IMR-90 (cell line): ENCODE results near the gene CCSER2. TPM values are rescaled to one million over a fixed set of nuclear protein-coding genes. Genes with fewer than 3 reads are reported as not detected.

Source experiments
- ATAC-seq: fragments of 200-7000 bp; cut with Tn5 transposase; 2 replicates; pipeline ENCODE4 v1.9.1; 2020; ENCODE audit warnings: low read depth, mild to moderate bottlenecking, moderate library complexity
- BruUV-seq: library from RNA; stranded (reverse); fragments of 400-500 nt; replicated peaks from 2 replicates; lab custom pipeline; 2021; lab: Mats Ljungman, UMichigan
- CTCF ChIA-PET: fragments of 300-600 bp; formaldehyde crosslinking; extraction: SDS; loops from one replicate; lab custom pipeline; 2021; ENCODE audit warnings: antibody characterized with exemption; lab: Yijun Ruan, JAX
- POLR2A ChIA-PET: fragments of 300-600 bp; sonication (Branson Sonifier 250); formaldehyde crosslinking; loops from one replicate; lab custom pipeline; 2022; ENCODE audit warnings: antibody characterized with exemption; ENCODE audit not compliant: unreplicated experiment; lab: Charles Lee
- DNase-seq: peaks from one replicate; pipeline ENCODE4 v3.0.0; 2013
- H2AFZ ChIP-seq: replicated peaks from 2 replicates; pipeline ENCODE3; 2013; ENCODE audit warnings: low read length, mild to moderate bottlenecking; ENCODE audit not compliant: poor library complexity
- H2AK5ac ChIP-seq: 2 replicates; pipeline ENCODE4 v1.6.1; 2013; ENCODE audit warnings: low read depth, low read length, inconsistent platforms
- H2AK9ac ChIP-seq: replicated peaks from 2 replicates; pipeline ENCODE3; 2013; ENCODE audit warnings: mild to moderate bottlenecking, low read depth, low read length, moderate library complexity; ENCODE audit not compliant: poor library complexity
- H2BK120ac ChIP-seq: 2 replicates; pipeline ENCODE4 v1.6.1; 2013; ENCODE audit warnings: low read depth, low read length, inconsistent platforms
- H2BK15ac ChIP-seq: 3 replicates; pipeline ENCODE4 v1.6.1; 2013; ENCODE audit warnings: low read depth, low read length, inconsistent platforms
- H2BK20ac ChIP-seq: 2 replicates; pipeline ENCODE4 v1.6.1; 2013; ENCODE audit warnings: low read depth, mild to moderate bottlenecking, inconsistent platforms, low read length, moderate library complexity
- H2BK5ac ChIP-seq: 2 replicates; pipeline ENCODE4 v1.6.1; 2013; ENCODE audit warnings: mild to moderate bottlenecking, low read depth, low read length, inconsistent platforms; ENCODE audit not compliant: poor library complexity, severe bottlenecking
- H3K14ac ChIP-seq: replicated peaks from 2 replicates; pipeline ENCODE4 v1.6.1; 2013; ENCODE audit warnings: low read depth, low read length, inconsistent platforms
- H3K18ac ChIP-seq: 2 replicates; pipeline ENCODE4 v1.6.1; 2013; ENCODE audit warnings: low read depth, low read length, control low read depth
- H3K23ac ChIP-seq: 2 replicates; pipeline ENCODE4 v1.6.1; 2013; ENCODE audit warnings: low read depth, low read length, inconsistent platforms
- H3K27ac ChIP-seq: 2 replicates; pipeline ENCODE4 v1.5.1; 2013; ENCODE audit warnings: mild to moderate bottlenecking, control low read depth, low read length; ENCODE audit not compliant: insufficient read depth
- H3K27me3 ChIP-seq: 2 replicates; pipeline ENCODE4 v1.6.1; 2013; ENCODE audit warnings: low read length; ENCODE audit not compliant: control insufficient read depth, insufficient read depth
- H3K36me3 ChIP-seq: 2 replicates; pipeline ENCODE4 v1.6.1; 2013; ENCODE audit warnings: low read length, mixed read lengths; ENCODE audit not compliant: control insufficient read depth, insufficient read depth
- H3K4ac ChIP-seq: 2 replicates; pipeline ENCODE4 v1.6.1; 2013; ENCODE audit warnings: low read depth, low read length, inconsistent platforms
- H3K4me1 ChIP-seq: 2 replicates; pipeline ENCODE4 v1.6.1; 2013; ENCODE audit warnings: low read length, mixed read lengths; ENCODE audit not compliant: control insufficient read depth, insufficient read depth
- H3K4me2 ChIP-seq: 2 replicates; pipeline ENCODE4 v1.6.1; 2013; ENCODE audit warnings: low read depth, mild to moderate bottlenecking, control low read depth, low read length, moderate library complexity
- H3K4me3 ChIP-seq: 2 replicates; pipeline ENCODE4 v1.5.1; 2013; ENCODE audit warnings: low read depth, mild to moderate bottlenecking, control low read depth, low read length, moderate library complexity; ENCODE audit not compliant: insufficient read depth
- H3K56ac ChIP-seq: 2 replicates; pipeline ENCODE4 v1.6.1; 2013; ENCODE audit warnings: low read length, inconsistent platforms; ENCODE audit not compliant: insufficient read depth; ENCODE audit errors: extremely low read depth
- H3K79me1 ChIP-seq, 2 experiments: 2 replicates each; pipeline ENCODE4 v1.6.1; 2013; ENCODE audit warnings: low read length in 2 of 2, inconsistent platforms in 1 of 2, low read depth in 1 of 2
- H3K9ac ChIP-seq: 2 replicates; pipeline ENCODE4 v1.6.1; 2013; ENCODE audit warnings: low read depth, low read length, control low read depth
- H3K9me1 ChIP-seq: 2 replicates; pipeline ENCODE4 v1.6.1; 2013; ENCODE audit warnings: low read length, inconsistent platforms; ENCODE audit not compliant: insufficient read depth
- H3K9me3 ChIP-seq: 2 replicates; pipeline ENCODE4 v1.6.1; 2013; ENCODE audit warnings: low read length; ENCODE audit not compliant: control insufficient read depth, insufficient read depth
- H4K20me1 ChIP-seq: 2 replicates; pipeline ENCODE4 v1.6.1; 2013; ENCODE audit warnings: low read length, inconsistent platforms; ENCODE audit not compliant: insufficient read depth
- H4K5ac ChIP-seq: 2 replicates; pipeline ENCODE4 v1.6.1; 2013; ENCODE audit warnings: mild to moderate bottlenecking, low read depth, low read length, control low read depth
- H4K8ac ChIP-seq, 2 experiments: 2 replicates each; pipeline ENCODE4 v1.6.1; 2013; ENCODE audit warnings: low read depth in 2 of 2, low read length in 2 of 2, control low read depth in 1 of 2, inconsistent platforms in 1 of 2
- H4K91ac ChIP-seq: 2 replicates; pipeline ENCODE4 v1.6.1; 2013; ENCODE audit warnings: low read depth, low read length, inconsistent platforms; ENCODE audit not compliant: insufficient read depth
- BHLHE40 ChIP-seq: fragments of 150-350 bp; IDR thresholded peaks from 2 replicates; pipeline ENCODE4 v1.6.1; 2016; ENCODE audit warnings: mild to moderate bottlenecking, low read depth, low read length
- CEBPB ChIP-seq: IDR thresholded peaks from 2 replicates; pipeline ENCODE4 v1.6.1; 2012; ENCODE audit warnings: low read depth, low read length, improper control_type of control experiment
- CHD1 ChIP-seq: IDR thresholded peaks from 2 replicates; pipeline ENCODE4 v1.6.1; 2012; ENCODE audit warnings: low read depth, low read length, improper control_type of control experiment
- ELK1 ChIP-seq: fragments of 150-350 bp; IDR thresholded peaks from 2 replicates; pipeline ENCODE4 v1.6.1; 2016; ENCODE audit warnings: low read depth, mild to moderate bottlenecking, low read length, moderate library complexity, borderline replicate concordance
- FOS ChIP-seq: fragments of 150-350 bp; IDR thresholded peaks from 2 replicates; pipeline ENCODE4 v1.6.1; 2016; ENCODE audit warnings: low read depth, low read length
- MAFK ChIP-seq: IDR thresholded peaks from 2 replicates; pipeline ENCODE4 v1.6.1; 2012; ENCODE audit warnings: low read depth, low read length, improper control_type of control experiment
- MAZ ChIP-seq: IDR thresholded peaks from 2 replicates; pipeline ENCODE4 v1.6.1; 2012; ENCODE audit warnings: low read depth, mild to moderate bottlenecking, low read length, improper control_type of control experiment, moderate library complexity, borderline replicate concordance
- MXI1 ChIP-seq: IDR thresholded peaks from 2 replicates; pipeline ENCODE4 v1.6.1; 2012; ENCODE audit warnings: low read depth, mild to moderate bottlenecking, low read length, moderate library complexity, borderline replicate concordance
- NFE2L2 ChIP-seq: fragments of 150-350 bp; IDR thresholded peaks from 2 replicates; pipeline ENCODE4 v1.6.1; 2016; ENCODE audit warnings: low read depth, mild to moderate bottlenecking, low read length
- POLR2A ChIP-seq: IDR thresholded peaks from 2 replicates; pipeline ENCODE4 v1.6.1; 2012; ENCODE audit warnings: mild to moderate bottlenecking, low read depth, low read length
- RAD21 ChIP-seq: IDR thresholded peaks from 2 replicates; pipeline ENCODE4 v1.6.1; 2012; ENCODE audit warnings: low read length, improper control_type of control experiment
- RCOR1 ChIP-seq: IDR thresholded peaks from 2 replicates; pipeline ENCODE4 v1.6.1; 2012; ENCODE audit warnings: mild to moderate bottlenecking, low read length, improper control_type of control experiment; ENCODE audit not compliant: insufficient replicate concordance
- RFX5 ChIP-seq: IDR thresholded peaks from 2 replicates; pipeline ENCODE4 v1.8.0; 2012; ENCODE audit warnings: low read depth, mild to moderate bottlenecking, low read length, moderate library complexity
- SMC3 ChIP-seq: fragments of 150-350 bp; IDR thresholded peaks from 2 replicates; pipeline ENCODE4 v1.6.1; 2016; ENCODE audit warnings: low read depth, mild to moderate bottlenecking, antibody characterized with exemption, low read length, moderate library complexity
- USF2 ChIP-seq: fragments of 150-350 bp; IDR thresholded peaks from 2 replicates; pipeline ENCODE4 v1.6.1; 2017; ENCODE audit warnings: mild to moderate bottlenecking, antibody characterized with exemption, low read length, low read depth
- WGBS, 2 experiments: methylation state at CpG; one replicate each; pipeline versions ENCODE4 v1.1.5 to v1.1.7; 2013; ENCODE audit warnings: missing lambda C conversion rate in 2 of 2; ENCODE audit not compliant: insufficient read length in 1 of 2; ENCODE audit errors: extremely low coverage in 2 of 2; 5-methylcytosine and 5-hydroxymethylcytosine counted together
- dilution Hi-C: fragments of 300-500 bp; cut with HindIII; formaldehyde crosslinking; loops from one replicate; pipeline ENCODE4 v1.14.3; 2018; ENCODE audit warnings: low sequenced_read_pairs; ENCODE audit not compliant: unreplicated experiment
- in situ Hi-C: fragments of 300-500 bp; cut with MboI; formaldehyde crosslinking; loops from 3 replicates; pipeline ENCODE4 v1.14.3; 2019; ENCODE audit warnings: low sequenced_read_pairs, inconsistent platforms, mixed read lengths
- intact Hi-C: fragments of 100-400 bp; cut with micrococcal nuclease; formaldehyde crosslinking; loops from 2 replicates; pipeline ENCODE4 v1.10.0; 2022
- polyA plus RNA-seq, 3 experiments: library from polyadenylated mRNA; depleted of rRNA; stranded (reverse); fragments of >200 nt; gene quantifications; 2 replicates each; pipeline ENCODE4 v1.2.3, GENCODE V29; 2012; ENCODE audit warnings: low replicate concordance in 1 of 3
- total RNA-seq: library from RNA; depleted of rRNA; stranded (reverse); fragments of >200 nt; gene quantifications from 2 replicates; pipeline ENCODE4 v1.2.3, GENCODE V29; 2012
- TF ChIP-seq, protein P1 (sequence below): conservative IDR thresholded peaks from 2 replicates; pipeline ENCODE4 v1.5.1; 2012; ENCODE audit warnings: mild to moderate bottlenecking, low read depth, low read length, improper control_type of control experiment

Gene CCSER2
- total and polyA plus RNA-seq, 2 of the 4 experiments (the other 2 are of a cell fraction) = 20.4 to 31.7 TPM

- intact Hi-C loops = loop anchor here (5.0 kb wide), 1 partner anchor 64 kb away; no protein-coding TSS in a partner anchor
- H2BK120ac ChIP-seq = peak overlapping the region; percentile 73
- ChIA-PET CTCF (no interaction called here), POLR2A (no interaction called here)
- TF ChIP-seq MAZ = no peak
- no peak for TF ChIP-seq FOS
- no peak for TF ChIP-seq RFX5
- TF ChIP-seq MAFK = no peak
- no peak for TF ChIP-seq RCOR1
- TF ChIP-seq SMC3 = no peak
- TF ChIP-seq POLR2A = no peak
- TF ChIP-seq MXI1 = no peak
- no peak for TF ChIP-seq ELK1
- no peak for TF ChIP-seq RAD21
- TF ChIP-seq, protein P1, sequence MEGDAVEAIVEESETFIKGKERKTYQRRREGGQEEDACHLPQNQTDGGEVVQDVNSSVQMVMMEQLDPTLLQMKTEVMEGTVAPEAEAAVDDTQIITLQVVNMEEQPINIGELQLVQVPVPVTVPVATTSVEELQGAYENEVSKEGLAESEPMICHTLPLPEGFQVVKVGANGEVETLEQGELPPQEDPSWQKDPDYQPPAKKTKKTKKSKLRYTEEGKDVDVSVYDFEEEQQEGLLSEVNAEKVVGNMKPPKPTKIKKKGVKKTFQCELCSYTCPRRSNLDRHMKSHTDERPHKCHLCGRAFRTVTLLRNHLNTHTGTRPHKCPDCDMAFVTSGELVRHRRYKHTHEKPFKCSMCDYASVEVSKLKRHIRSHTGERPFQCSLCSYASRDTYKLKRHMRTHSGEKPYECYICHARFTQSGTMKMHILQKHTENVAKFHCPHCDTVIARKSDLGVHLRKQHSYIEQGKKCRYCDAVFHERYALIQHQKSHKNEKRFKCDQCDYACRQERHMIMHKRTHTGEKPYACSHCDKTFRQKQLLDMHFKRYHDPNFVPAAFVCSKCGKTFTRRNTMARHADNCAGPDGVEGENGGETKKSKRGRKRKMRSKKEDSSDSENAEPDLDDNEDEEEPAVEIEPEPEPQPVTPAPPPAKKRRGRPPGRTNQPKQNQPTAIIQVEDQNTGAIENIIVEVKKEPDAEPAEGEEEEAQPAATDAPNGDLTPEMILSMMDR = no peak
- TF ChIP-seq BHLHE40 = no peak
- TF ChIP-seq NFE2L2 = no peak
- TF ChIP-seq USF2 = no peak
- no peak for TF ChIP-seq CEBPB
- TF ChIP-seq CHD1 = no peak
- H3K9ac ChIP-seq = no peak overlapping the region
- no peaks in the 10 kb centered on the region for H3K36me3 ChIP-seq
- peak overlapping the region; percentile 27 for H3K4ac ChIP-seq
- no peaks in the 10 kb centered on the region for H3K27me3 ChIP-seq
- ATAC-seq (no peak), DNase-seq (no peak)
- no peak overlapping the region for H3K4me2 ChIP-seq
- peaks cover 13% of the 10 kb centered on the region for H3K4me1 ChIP-seq
- H3K9me1 ChIP-seq = peaks cover 19% of the 10 kb centered on the region
- H3K14ac ChIP-seq = peak overlapping the region; percentile 29
- H3K79me1 ChIP-seq = 0 out of 4 replicates have a peak, but pooled peaks cover 0 to 4% of the 10 kb centered on the region in 2 experiments
- H3K4me3 ChIP-seq = no peak overlapping the region
- no peak overlapping the region for H3K18ac ChIP-seq
- H3K56ac ChIP-seq = no peak overlapping the region
- no peak overlapping the region for H2AK9ac ChIP-seq
- H4K8ac ChIP-seq = 0 out of 4 replicates have a peak overlapping the region, but pooled peaks of 1 of the 2 experiments have one; percentile 25
- no peak overlapping the region for H4K5ac ChIP-seq
- in situ Hi-C loops = no loop called here
- H2BK5ac ChIP-seq = no peak overlapping the region
- H4K20me1 ChIP-seq = no peaks in the 10 kb centered on the region
- dilution Hi-C loops = no loop called here
- no peak overlapping the region for H4K91ac ChIP-seq
- H2AK5ac ChIP-seq = 0 out of 2 replicates have a peak overlapping the region, but pooled peaks have one; percentile 70
- H2BK20ac ChIP-seq = peak overlapping the region; percentile 84; the same call in 1 of the 2 replicates
- peak overlapping the region; percentile 15 for H2AFZ ChIP-seq
- 100% methylated on average over 1 of the region's 3 CpGs; no CpG with 5 or more reads in 1 of the 2 experiments for WGBS, 2 experiments
- H2BK15ac ChIP-seq = peak overlapping the region; percentile 86; the same call in 1 of the 3 replicates
- no peaks in the 10 kb centered on the region for H3K9me3 ChIP-seq
- no peak overlapping the region for H3K27ac ChIP-seq
- H3K23ac ChIP-seq = 0 out of 2 replicates have a peak overlapping the region, but pooled peaks have one; percentile 28
- BruUV-seq = no TSS peak
These were observed 30.3 kb upstream of the CCSER2 start for GRCh38 chr10:84298057-84298456.
